Stimulated activated memory B cell treated with anti-CD40 and anti-IgM and Interleukin-4, amounts not matched to agents 10 μg/mL and 1 μg/mL and 100 μg/mL, for 72 hours (primary cell): ENCODE measurements around the gene PRDM5.

ENCODE experiments used
- ATAC-seq: fragments of 150-1000 bp; cut with Tn5 transposase; 2 replicates; pipeline ENCODE4 v1.10.0; 2021
- H3K27ac Mint-ChIP-seq: one replicate; pipeline ENCODE4 v1.8.0; 2022; ENCODE audit warnings: mild to moderate bottlenecking, mixed read lengths
- H3K27me3 Mint-ChIP-seq: one replicate; pipeline ENCODE4 v1.8.0; 2022; ENCODE audit warnings: mixed read lengths
- H3K36me3 Mint-ChIP-seq: one replicate; pipeline ENCODE4 v1.8.0; 2022; ENCODE audit warnings: mixed read lengths
- H3K4me1 Mint-ChIP-seq: one replicate; pipeline ENCODE4 v1.8.0; 2022; ENCODE audit warnings: mixed read lengths
- H3K4me3 Mint-ChIP-seq: one replicate; pipeline ENCODE4 v1.8.0; 2022; ENCODE audit warnings: mild to moderate bottlenecking, moderate library complexity, mixed read lengths
- H3K9me3 Mint-ChIP-seq: one replicate; pipeline ENCODE4 v1.8.0; 2022; ENCODE audit warnings: mixed read lengths

Gene PRDM5

GRCh38 chr4:120733968-120734367 is 188.6 kb downstream of the PRDM5 start:
- Mint-ChIP-seq H3K27me3 (no peaks in the 10 kb centered on the region), H3K4me3 (no peak overlapping the region), H3K4me1 (no peaks in the 10 kb centered on the region), H3K27ac (no peak overlapping the region), H3K36me3 (no peaks in the 10 kb centered on the region), H3K9me3 (no peaks in the 10 kb centered on the region)
- ATAC-seq, result no peak

DNA sequence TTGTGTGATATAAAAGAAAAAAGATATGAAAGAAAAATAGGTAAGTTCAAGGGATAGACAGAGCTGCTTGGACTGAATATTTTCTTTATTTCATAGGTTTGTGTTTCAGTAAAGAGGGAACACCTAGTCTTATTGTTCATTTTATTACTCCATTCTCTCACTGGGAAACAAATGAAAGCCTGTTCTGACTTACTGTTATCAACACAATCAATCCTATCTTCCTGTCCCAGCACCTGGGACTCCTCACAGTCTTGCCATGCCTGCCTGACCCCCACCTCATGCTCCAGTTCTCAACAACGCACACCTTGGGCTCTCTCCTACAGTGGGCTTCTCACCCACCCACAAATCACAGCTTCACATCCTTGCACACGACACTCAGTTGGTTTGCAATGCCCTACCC is 189.5 kb downstream of the PRDM5 start:
- ATAC-seq, result no peak
- Mint-ChIP-seq H3K27me3 (no peaks in the 10 kb centered on the region), H3K4me1 (no peaks in the 10 kb centered on the region), H3K27ac (no peak overlapping the region), H3K4me3 (no peak overlapping the region), H3K9me3 (no peaks in the 10 kb centered on the region), H3K36me3 (no peaks in the 10 kb centered on the region)

DNA sequence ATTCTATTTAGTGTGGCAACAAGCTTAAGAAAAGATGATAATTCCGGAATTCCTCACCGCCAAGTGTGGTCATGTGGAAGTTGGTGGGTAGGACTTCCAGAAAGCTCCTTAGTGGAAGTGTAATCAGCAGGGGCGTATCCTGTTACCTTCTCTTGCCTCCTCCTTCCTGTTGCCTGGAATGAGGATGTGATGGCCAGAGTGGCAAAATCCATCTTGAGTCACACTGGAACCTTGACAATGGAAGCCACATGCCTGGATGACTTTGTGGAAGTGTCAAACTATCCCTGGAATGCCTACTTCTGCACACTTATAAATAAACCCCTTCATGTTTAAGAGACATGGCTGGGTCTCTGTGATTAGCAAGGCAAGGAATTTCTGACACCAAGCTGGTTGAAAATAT is 191.0 kb downstream of the PRDM5 start:
- H3K36me3 Mint-ChIP-seq, result no peaks in the 10 kb centered on the region
- H3K9me3 Mint-ChIP-seq, result no peaks in the 10 kb centered on the region
- H3K4me3 Mint-ChIP-seq, result no peak overlapping the region
- no peaks in the 10 kb centered on the region for H3K4me1 Mint-ChIP-seq
- H3K27ac Mint-ChIP-seq, result no peak overlapping the region
- H3K27me3 Mint-ChIP-seq, result no peaks in the 10 kb centered on the region
- ATAC-seq, result no peak

GRCh38 chr4:120730777-120731320 is 191.7 kb downstream of the PRDM5 start:
- Mint-ChIP-seq H3K36me3 (no peaks in the 10 kb centered on the region), H3K27ac (no peak overlapping the region), H3K9me3 (no peaks in the 10 kb centered on the region), H3K27me3 (no peaks in the 10 kb centered on the region), H3K4me1 (no peaks in the 10 kb centered on the region), H3K4me3 (no peak overlapping the region)
- ATAC-seq, result no peak

- no peaks in the 10 kb centered on the region for H3K36me3 Mint-ChIP-seq
- no peaks in the 10 kb centered on the region for H3K27me3 Mint-ChIP-seq
- no peak overlapping the region for H3K4me3 Mint-ChIP-seq
- no peaks in the 10 kb centered on the region for H3K4me1 Mint-ChIP-seq
- ATAC-seq, result no peak
- H3K9me3 Mint-ChIP-seq, result no peaks in the 10 kb centered on the region
- H3K27ac Mint-ChIP-seq, result no peak overlapping the region
Observed at GRCh38 chr4:120728892-120729675, 193.4 kb downstream of the PRDM5 start.

GRCh38 chr4:120725639-120726580 is 196.6 kb downstream of the PRDM5 start:
- Mint-ChIP-seq H3K36me3 (no peaks in the 10 kb centered on the region), H3K9me3 (no peaks in the 10 kb centered on the region), H3K4me1 (no peaks in the 10 kb centered on the region), H3K27ac (no peak overlapping the region), H3K4me3 (no peak overlapping the region), H3K27me3 (no peaks in the 10 kb centered on the region)
- no peak for ATAC-seq

DNA sequence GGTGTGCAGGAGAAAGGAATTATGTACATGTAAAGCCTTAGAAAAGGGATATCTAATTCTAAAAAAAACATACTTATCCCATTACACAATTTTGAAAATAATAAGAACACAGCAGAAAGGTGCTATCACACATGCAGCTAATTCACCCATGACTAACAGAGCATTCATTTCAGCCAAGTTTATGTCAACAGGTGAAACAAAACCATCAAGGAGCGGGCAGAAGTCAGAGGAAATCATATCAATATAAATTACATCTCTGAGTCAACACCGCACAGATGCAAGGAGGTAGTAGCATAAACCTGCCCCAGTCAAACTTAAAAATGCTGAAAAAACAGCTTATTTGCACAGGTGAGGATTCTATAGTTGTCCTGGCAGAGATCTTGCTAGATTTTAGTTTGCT is 197.9 kb downstream of the PRDM5 start:
- Mint-ChIP-seq H3K36me3 (no peaks in the 10 kb centered on the region), H3K4me1 (no peaks in the 10 kb centered on the region), H3K27me3 (no peaks in the 10 kb centered on the region), H3K4me3 (no peak overlapping the region), H3K27ac (no peak overlapping the region), H3K9me3 (no peaks in the 10 kb centered on the region)
- no peak for ATAC-seq

- Mint-ChIP-seq H3K9me3 (no peaks in the 10 kb centered on the region), H3K4me3 (no peak overlapping the region), H3K36me3 (no peaks in the 10 kb centered on the region), H3K27me3 (no peaks in the 10 kb centered on the region), H3K4me1 (no peaks in the 10 kb centered on the region), H3K27ac (no peak overlapping the region)
- ATAC-seq, result no peak
Observed at GRCh38 chr4:120723986-120724385, 198.5 kb downstream of the PRDM5 start.

- H3K9me3 Mint-ChIP-seq, result no peaks in the 10 kb centered on the region
Observed at GRCh38 chr4:120723105-120723504, 199.4 kb downstream of the PRDM5 start.

DNA sequence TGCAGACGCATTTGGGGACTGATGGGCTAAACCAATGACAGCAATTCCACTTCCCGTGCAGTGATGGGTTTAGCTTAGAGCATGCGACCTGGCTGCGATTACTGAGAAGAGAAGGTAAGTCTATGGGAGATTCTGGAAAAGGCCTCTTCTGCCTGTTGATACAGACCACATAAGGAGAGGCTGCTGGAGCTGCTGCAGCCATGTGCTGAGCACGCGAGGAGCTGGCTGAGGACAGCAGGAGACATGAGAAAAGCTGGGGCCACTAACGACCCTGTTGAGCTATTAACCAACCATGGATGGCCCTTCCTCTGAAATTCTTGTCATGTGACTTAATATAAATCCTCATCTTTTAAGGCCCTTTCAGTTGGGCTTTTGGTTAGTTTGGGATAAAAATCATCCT is 199.9 kb downstream of the PRDM5 start:
- H3K4me3 Mint-ChIP-seq, result no peak overlapping the region
- no peaks in the 10 kb centered on the region for H3K9me3 Mint-ChIP-seq
- H3K27ac Mint-ChIP-seq, result no peak overlapping the region
- no peak for ATAC-seq
- H3K27me3 Mint-ChIP-seq, result no peaks in the 10 kb centered on the region
- H3K36me3 Mint-ChIP-seq, result no peaks in the 10 kb centered on the region
- no peaks in the 10 kb centered on the region for H3K4me1 Mint-ChIP-seq

More at GRCh38 chr4:120723105-120723504, 199.4 kb downstream of the PRDM5 start:
- Mint-ChIP-seq H3K27me3 (no peaks in the 10 kb centered on the region), H3K4me3 (no peak overlapping the region), H3K4me1 (no peaks in the 10 kb centered on the region), H3K27ac (no peak overlapping the region), H3K36me3 (no peaks in the 10 kb centered on the region)
- no peak for ATAC-seq

DNA sequence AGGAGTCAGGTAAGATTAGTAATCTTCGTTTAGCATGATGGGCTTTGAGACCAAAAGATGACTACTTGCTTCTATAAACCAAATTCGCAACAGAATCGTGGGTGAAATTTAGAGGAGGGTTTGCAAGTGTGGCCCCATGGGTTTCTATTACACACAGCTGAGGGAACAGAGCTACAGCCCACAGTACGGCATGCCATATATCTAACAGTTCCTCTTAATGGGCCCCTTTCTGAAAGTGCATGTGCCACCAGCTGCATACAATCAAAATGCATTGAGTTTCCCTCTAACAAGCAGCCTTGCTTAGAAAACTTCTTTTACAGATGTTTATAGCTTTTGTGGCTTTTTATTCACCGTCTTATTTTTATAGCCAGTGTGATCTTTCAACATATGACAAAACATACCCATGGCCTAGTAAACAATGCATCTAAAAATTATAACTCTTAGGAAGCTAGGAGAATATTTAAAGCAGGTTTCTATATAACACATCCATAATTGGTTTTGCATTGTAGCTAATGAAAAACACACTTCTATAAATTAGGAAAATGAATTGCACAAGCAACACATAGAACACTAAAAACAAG is 202.1 kb downstream of the PRDM5 start:
- no peaks in the 10 kb centered on the region for H3K4me1 Mint-ChIP-seq
- ATAC-seq, result no peak
- H3K4me3 Mint-ChIP-seq, result no peak overlapping the region
- H3K27me3 Mint-ChIP-seq, result no peaks in the 10 kb centered on the region
- H3K36me3 Mint-ChIP-seq, result no peaks in the 10 kb centered on the region
- H3K27ac Mint-ChIP-seq, result no peak overlapping the region
- H3K9me3 Mint-ChIP-seq, result no peaks in the 10 kb centered on the region

DNA sequence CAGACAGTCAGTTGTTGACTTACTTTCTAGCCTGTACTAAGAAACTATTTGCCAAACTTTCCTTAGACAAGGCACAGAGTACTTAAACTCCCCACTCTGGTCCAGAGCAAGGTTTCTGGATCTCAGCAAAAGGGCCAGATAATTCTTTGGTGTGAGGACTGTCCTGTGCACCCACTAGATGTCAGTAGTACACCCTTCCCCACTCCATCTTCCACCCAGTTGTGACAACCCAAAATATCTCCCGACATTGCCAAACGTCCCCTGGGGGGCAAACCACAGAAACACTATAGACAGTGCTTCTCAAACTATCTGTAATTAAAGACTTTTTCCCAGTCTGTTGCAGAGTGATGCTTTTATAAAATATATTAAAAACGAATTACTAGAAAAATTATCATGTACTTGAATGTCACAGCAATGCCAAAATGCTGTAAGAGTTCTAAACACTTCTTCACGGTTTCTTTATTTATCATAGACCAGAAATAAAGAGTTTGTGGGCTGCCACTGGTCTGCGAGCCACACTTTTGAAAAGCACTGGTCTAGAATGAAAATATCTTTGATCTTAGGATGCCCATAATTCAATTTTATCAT is 203.5 kb downstream of the PRDM5 start:
- Mint-ChIP-seq H3K27me3 (no peaks in the 10 kb centered on the region), H3K4me1 (no peaks in the 10 kb centered on the region), H3K4me3 (no peak overlapping the region), H3K9me3 (no peaks in the 10 kb centered on the region), H3K36me3 (no peaks in the 10 kb centered on the region), H3K27ac (no peak overlapping the region)
- no peak for ATAC-seq

GRCh38 chr4:120716346-120716745 is 206.2 kb downstream of the PRDM5 start:
- no peaks in the 10 kb centered on the region for H3K9me3 Mint-ChIP-seq
- H3K4me3 Mint-ChIP-seq, result no peak overlapping the region
- no peaks in the 10 kb centered on the region for H3K27me3 Mint-ChIP-seq
- H3K27ac Mint-ChIP-seq, result no peak overlapping the region
- no peak for ATAC-seq
- H3K36me3 Mint-ChIP-seq, result no peaks in the 10 kb centered on the region
- H3K4me1 Mint-ChIP-seq, result no peaks in the 10 kb centered on the region

DNA sequence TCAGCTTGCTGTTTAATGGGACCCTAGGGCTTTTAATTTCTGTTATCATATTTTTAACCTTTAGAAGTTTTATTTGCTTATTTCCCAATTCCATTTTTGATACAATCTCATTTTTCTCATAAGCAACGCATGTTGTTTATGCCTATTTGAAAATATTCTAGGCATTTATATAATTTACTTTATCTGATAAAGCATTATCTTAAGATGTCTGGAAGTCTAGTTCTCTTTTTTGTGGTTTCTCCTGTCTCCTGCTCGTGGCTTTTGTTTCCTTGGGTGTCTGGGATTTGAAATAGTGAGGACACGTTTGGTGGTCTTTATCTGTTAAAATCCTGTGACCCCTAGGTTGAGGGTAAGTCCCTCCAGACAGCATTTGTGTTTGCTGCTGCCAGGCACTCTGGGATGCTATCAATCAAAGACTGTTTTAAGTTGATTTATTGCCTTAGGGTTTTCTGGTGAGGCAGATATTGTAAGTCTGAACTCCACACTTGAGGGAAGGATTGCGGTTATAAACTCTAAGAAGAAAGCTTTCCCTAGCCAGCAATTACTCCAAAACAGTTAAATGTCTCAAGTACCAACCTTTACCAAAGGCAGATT is 208.0 kb downstream of the PRDM5 start:
- Mint-ChIP-seq H3K27ac (no peak overlapping the region), H3K27me3 (no peaks in the 10 kb centered on the region)

DNA sequence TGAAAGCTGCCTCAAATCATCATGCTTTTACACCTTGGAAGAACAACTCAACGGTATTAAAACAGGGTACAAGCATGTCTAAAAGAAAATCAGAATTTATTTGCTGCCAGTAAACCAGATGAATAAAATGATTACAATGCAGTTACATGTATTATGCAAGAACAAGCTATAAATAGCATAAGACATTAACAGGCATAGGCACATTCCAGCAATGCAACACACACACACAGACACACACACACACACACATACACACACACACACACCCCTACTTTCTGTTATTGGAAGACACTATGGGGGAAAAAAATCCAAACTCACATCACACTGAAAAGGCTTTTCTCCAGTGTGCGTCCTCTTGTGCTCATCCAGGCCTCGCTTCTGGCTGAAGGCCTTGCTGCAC is 212.5 kb downstream of the PRDM5 start:
- H3K27ac Mint-ChIP-seq, result no peak overlapping the region
- no peak overlapping the region for H3K4me3 Mint-ChIP-seq
- H3K9me3 Mint-ChIP-seq, result peaks cover 14% of the 10 kb centered on the region
- no peaks in the 10 kb centered on the region for H3K36me3 Mint-ChIP-seq
- no peak for ATAC-seq
- no peaks in the 10 kb centered on the region for H3K27me3 Mint-ChIP-seq
- no peaks in the 10 kb centered on the region for H3K4me1 Mint-ChIP-seq

More for the DNA sequence above, 208.0 kb downstream of the PRDM5 start:
- H3K36me3 Mint-ChIP-seq, result no peaks in the 10 kb centered on the region
- no peak overlapping the region for H3K4me3 Mint-ChIP-seq
- no peak for ATAC-seq
- no peaks in the 10 kb centered on the region for H3K4me1 Mint-ChIP-seq
- H3K9me3 Mint-ChIP-seq, result peaks cover 6% of the 10 kb centered on the region
